ENCODE data around the gene MVK. TPM values are rescaled to one million over a fixed set of nuclear protein-coding genes. Genes with fewer than 3 reads are reported as not detected.

Gene MVK
- total and polyA plus RNA-seq, 2 of the 4 experiments (the other 2 are of a cell fraction) = 6.6 to 11.5 TPM

DNA sequence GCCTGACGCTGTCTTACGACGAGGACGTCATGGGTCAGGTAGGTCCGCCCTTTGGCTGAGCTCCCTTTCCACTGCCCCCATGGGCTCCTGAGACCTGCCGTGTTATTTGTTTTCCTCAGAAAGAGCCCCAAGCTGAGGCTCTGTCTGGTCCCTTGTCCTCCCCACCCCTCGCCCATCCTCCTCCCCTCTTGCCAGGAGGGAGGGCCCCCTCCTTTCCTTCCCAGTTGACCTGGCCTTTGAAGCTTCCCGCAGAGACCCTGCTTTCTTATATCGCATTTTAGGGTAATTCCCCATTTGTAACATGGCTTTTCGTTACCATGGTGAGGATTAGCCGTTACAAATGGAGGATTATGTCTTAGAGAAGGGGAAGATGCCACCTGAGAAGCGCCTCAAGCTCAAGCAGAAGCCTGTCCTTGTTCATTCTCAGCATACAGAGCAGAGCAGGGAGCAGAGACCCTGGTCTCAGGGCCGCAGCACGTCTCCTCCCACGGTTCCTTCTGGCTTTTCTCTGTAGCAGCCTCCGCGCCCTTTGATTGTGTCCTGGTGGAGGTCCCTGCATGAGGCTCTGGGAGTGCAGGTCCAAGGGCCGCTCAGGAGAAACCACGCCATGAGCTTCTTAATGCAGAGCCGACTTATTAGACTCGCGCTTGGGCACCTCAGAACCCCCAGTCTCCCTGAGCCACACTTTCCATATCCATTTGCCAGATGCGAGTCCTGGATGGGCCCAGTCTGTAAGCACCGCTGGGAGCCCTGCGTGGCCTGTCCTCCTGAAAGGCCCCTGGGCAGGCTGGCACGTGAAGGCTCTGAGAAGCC is 48.9 kb upstream of the MVK start:
- no peak for ATAC-seq (ENCODE audit: low read depth)
- in situ Hi-C loops (cut with MboI; ENCODE audit: low sequenced_read_pairs) = no loop called here
- no peak overlapping the region for H3K9ac ChIP-seq (ENCODE audit: low read depth, low read length)

More for the DNA sequence above, 48.9 kb upstream of the MVK start:
- H2AFZ ChIP-seq (replicated peaks; ENCODE audit: low read length, poor library complexity) = no peak overlapping the region
- H3K18ac ChIP-seq (ENCODE audit: low read depth, low read length) = no peak overlapping the region
- H2AK9ac ChIP-seq (replicated peaks; ENCODE audit: low read depth, low read length, poor library complexity) = no peak overlapping the region
- dilution Hi-C loops (cut with HindIII; ENCODE audit: low sequenced_read_pairs, unreplicated experiment) (no loop called here), intact Hi-C loops (cut with micrococcal nuclease) (no loop called here)
- no peak overlapping the region for H3K14ac ChIP-seq (replicated peaks; ENCODE audit: low read depth, low read length)
- no peak overlapping the region for H3K27ac ChIP-seq (ENCODE audit: insufficient read depth, low read length)
- WGBS, 2 experiments (ENCODE audit: extremely low coverage in 2 of 2, insufficient read length in 1 of 2) = 80% methylated on average over 7 of the region's 26 CpGs; no CpG with 5 or more reads in 1 of the 2 experiments
- ChIA-PET POLR2A (ENCODE audit: unreplicated experiment) (no interaction called here), CTCF (no interaction called here)
- H3K56ac ChIP-seq (ENCODE audit: extremely low read depth, insufficient read depth, low read length) = no peak overlapping the region
- no peak overlapping the region for H3K23ac ChIP-seq (ENCODE audit: low read depth, low read length)
- H3K27me3 ChIP-seq (ENCODE audit: control insufficient read depth, insufficient read depth, low read length) = no peaks in the 10 kb centered on the region
- no peak overlapping the region for H2BK5ac ChIP-seq (ENCODE audit: low read depth, low read length, poor library complexity, severe bottlenecking)
- H3K4me2 ChIP-seq (ENCODE audit: low read depth, low read length) = no peak overlapping the region
- H3K4me3 ChIP-seq (ENCODE audit: insufficient read depth, low read depth, low read length) = no peak overlapping the region
- no peaks in the 10 kb centered on the region for H3K9me3 ChIP-seq (ENCODE audit: control insufficient read depth, insufficient read depth, low read length)
- no peak overlapping the region for H3K4ac ChIP-seq (ENCODE audit: low read depth, low read length)
- H2BK15ac ChIP-seq (ENCODE audit: low read depth, low read length) = no peak overlapping the region
- H2BK120ac ChIP-seq (ENCODE audit: low read depth, low read length) = no peak overlapping the region
- H4K20me1 ChIP-seq (ENCODE audit: insufficient read depth, low read length) = no peaks in the 10 kb centered on the region
- DNase-seq = no peak
- H4K8ac ChIP-seq (ENCODE audit: low read depth in 2 of 2, low read length in 2 of 2) = no peak overlapping the region
- BruUV-seq (replicated peaks) = no TSS peak
- TF ChIP-seq MAZ (IDR thresholded peaks at IDR 0.05; ENCODE audit: borderline replicate concordance, low read depth, low read length) (no peak), FOS (IDR thresholded peaks at IDR 0.05; ENCODE audit: low read depth, low read length) (no peak), RAD21 (IDR thresholded peaks at IDR 0.05; ENCODE audit: low read length) (no peak), BHLHE40 (IDR thresholded peaks at IDR 0.05; ENCODE audit: low read depth, low read length) (no peak), RFX5 (IDR thresholded peaks at IDR 0.05; ENCODE audit: low read depth, low read length) (no peak), MXI1 (IDR thresholded peaks at IDR 0.05; ENCODE audit: borderline replicate concordance, low read depth, low read length) (no peak), MAFK (IDR thresholded peaks at IDR 0.05; ENCODE audit: low read depth, low read length) (no peak), RCOR1 (IDR thresholded peaks at IDR 0.05; ENCODE audit: insufficient replicate concordance, low read length) (no peak), POLR2A (IDR thresholded peaks at IDR 0.05; ENCODE audit: low read depth, low read length) (no peak), CEBPB (IDR thresholded peaks at IDR 0.05; ENCODE audit: low read depth, low read length) (no peak), NFE2L2 (IDR thresholded peaks at IDR 0.05; ENCODE audit: low read depth, low read length) (no peak), CHD1 (IDR thresholded peaks at IDR 0.05; ENCODE audit: low read depth, low read length) (no peak), SMC3 (IDR thresholded peaks at IDR 0.05; ENCODE audit: low read depth, low read length) (no peak)
- TF ChIP-seq, protein P1, sequence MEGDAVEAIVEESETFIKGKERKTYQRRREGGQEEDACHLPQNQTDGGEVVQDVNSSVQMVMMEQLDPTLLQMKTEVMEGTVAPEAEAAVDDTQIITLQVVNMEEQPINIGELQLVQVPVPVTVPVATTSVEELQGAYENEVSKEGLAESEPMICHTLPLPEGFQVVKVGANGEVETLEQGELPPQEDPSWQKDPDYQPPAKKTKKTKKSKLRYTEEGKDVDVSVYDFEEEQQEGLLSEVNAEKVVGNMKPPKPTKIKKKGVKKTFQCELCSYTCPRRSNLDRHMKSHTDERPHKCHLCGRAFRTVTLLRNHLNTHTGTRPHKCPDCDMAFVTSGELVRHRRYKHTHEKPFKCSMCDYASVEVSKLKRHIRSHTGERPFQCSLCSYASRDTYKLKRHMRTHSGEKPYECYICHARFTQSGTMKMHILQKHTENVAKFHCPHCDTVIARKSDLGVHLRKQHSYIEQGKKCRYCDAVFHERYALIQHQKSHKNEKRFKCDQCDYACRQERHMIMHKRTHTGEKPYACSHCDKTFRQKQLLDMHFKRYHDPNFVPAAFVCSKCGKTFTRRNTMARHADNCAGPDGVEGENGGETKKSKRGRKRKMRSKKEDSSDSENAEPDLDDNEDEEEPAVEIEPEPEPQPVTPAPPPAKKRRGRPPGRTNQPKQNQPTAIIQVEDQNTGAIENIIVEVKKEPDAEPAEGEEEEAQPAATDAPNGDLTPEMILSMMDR (conservative IDR thresholded peaks at IDR 0.05; ENCODE audit: low read depth, low read length) = no peak
- TF ChIP-seq, protein P2, sequence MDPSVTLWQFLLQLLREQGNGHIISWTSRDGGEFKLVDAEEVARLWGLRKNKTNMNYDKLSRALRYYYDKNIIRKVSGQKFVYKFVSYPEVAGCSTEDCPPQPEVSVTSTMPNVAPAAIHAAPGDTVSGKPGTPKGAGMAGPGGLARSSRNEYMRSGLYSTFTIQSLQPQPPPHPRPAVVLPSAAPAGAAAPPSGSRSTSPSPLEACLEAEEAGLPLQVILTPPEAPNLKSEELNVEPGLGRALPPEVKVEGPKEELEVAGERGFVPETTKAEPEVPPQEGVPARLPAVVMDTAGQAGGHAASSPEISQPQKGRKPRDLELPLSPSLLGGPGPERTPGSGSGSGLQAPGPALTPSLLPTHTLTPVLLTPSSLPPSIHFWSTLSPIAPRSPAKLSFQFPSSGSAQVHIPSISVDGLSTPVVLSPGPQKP (IDR thresholded peaks at IDR 0.05; ENCODE audit: borderline replicate concordance, low read depth, low read length) = no peak
- TF ChIP-seq, protein P3, sequence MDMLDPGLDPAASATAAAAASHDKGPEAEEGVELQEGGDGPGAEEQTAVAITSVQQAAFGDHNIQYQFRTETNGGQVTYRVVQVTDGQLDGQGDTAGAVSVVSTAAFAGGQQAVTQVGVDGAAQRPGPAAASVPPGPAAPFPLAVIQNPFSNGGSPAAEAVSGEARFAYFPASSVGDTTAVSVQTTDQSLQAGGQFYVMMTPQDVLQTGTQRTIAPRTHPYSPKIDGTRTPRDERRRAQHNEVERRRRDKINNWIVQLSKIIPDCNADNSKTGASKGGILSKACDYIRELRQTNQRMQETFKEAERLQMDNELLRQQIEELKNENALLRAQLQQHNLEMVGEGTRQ (IDR thresholded peaks at IDR 0.05; ENCODE audit: low read depth, low read length) = no peak
- H4K91ac ChIP-seq (ENCODE audit: insufficient read depth, low read depth, low read length) = no peak overlapping the region
- no peaks in the 10 kb centered on the region for H3K79me1 ChIP-seq (ENCODE audit: low read depth in 1 of 2, low read length in 2 of 2)
- H2BK20ac ChIP-seq (ENCODE audit: low read depth, low read length) = no peak overlapping the region
- H3K4me1 ChIP-seq (ENCODE audit: control insufficient read depth, insufficient read depth, low read length) = peaks cover 3% of the 10 kb centered on the region; the same call in 1 of the 2 replicates
- no peak overlapping the region for H2AK5ac ChIP-seq (ENCODE audit: low read depth, low read length)
- peaks cover 71% of the 10 kb centered on the region for H3K36me3 ChIP-seq (ENCODE audit: control insufficient read depth, insufficient read depth, low read length)
- peaks cover 3% of the 10 kb centered on the region for H3K9me1 ChIP-seq (ENCODE audit: insufficient read depth, low read length)
- no peak overlapping the region for H4K5ac ChIP-seq (ENCODE audit: low read depth, low read length)
